Mesodermal cell (in vitro differentiated cells): ENCODE measurements around the gene NBPF10. TPM values are rescaled to one million over a fixed set of nuclear protein-coding genes. Genes with fewer than 3 reads are reported as not detected.
"Not testable (repeated sequence)": the region's sequence is repeated elsewhere in the genome, so short reads cannot be mapped to it uniquely, and the experiment has no call there.

ENCODE experiments used
- H3K27ac ChIP-seq: 2 replicates; pipeline ENCODE4 v1.7.0; 2013; ENCODE audit warnings: mild to moderate bottlenecking, low read depth, low read length, moderate library complexity; ENCODE audit not compliant: severe bottlenecking
- H3K36me3 ChIP-seq: 2 replicates; pipeline ENCODE4 v1.7.1; 2013; ENCODE audit warnings: mild to moderate bottlenecking, low read length, moderate library complexity; ENCODE audit not compliant: control insufficient read depth, insufficient read depth
- H3K4me1 ChIP-seq: one replicate; pipeline ENCODE4 v1.7.1; 2013; ENCODE audit warnings: mild to moderate bottlenecking, low read length; ENCODE audit not compliant: insufficient read depth, control insufficient read depth, poor library complexity, severe bottlenecking
- H3K4me3 ChIP-seq: 2 replicates; pipeline ENCODE4 v1.7.0; 2013; ENCODE audit warnings: low read length, control low read depth, mild to moderate bottlenecking; ENCODE audit not compliant: insufficient read depth, poor library complexity, severe bottlenecking; ENCODE audit errors: extremely low read depth
- H3K9me3 ChIP-seq: 2 replicates; pipeline ENCODE4 v1.7.1; 2013; ENCODE audit warnings: mild to moderate bottlenecking, low read length, moderate library complexity; ENCODE audit not compliant: control insufficient read depth
- WGBS, 2 experiments: methylation state at CpG; one replicate each; pipeline ENCODE4 v1.1.5; 2013; ENCODE audit warnings: missing lambda C conversion rate in 2 of 2; ENCODE audit not compliant: insufficient coverage in 2 of 2; 5-methylcytosine and 5-hydroxymethylcytosine counted together
- polyA plus RNA-seq, 2 experiments: library from polyadenylated mRNA; stranded (reverse); fragments of 50-300 nt; gene quantifications; one replicate each; pipeline ENCODE4 v1.2.3, GENCODE V29; 2013

NBPF10 gene, protein sequence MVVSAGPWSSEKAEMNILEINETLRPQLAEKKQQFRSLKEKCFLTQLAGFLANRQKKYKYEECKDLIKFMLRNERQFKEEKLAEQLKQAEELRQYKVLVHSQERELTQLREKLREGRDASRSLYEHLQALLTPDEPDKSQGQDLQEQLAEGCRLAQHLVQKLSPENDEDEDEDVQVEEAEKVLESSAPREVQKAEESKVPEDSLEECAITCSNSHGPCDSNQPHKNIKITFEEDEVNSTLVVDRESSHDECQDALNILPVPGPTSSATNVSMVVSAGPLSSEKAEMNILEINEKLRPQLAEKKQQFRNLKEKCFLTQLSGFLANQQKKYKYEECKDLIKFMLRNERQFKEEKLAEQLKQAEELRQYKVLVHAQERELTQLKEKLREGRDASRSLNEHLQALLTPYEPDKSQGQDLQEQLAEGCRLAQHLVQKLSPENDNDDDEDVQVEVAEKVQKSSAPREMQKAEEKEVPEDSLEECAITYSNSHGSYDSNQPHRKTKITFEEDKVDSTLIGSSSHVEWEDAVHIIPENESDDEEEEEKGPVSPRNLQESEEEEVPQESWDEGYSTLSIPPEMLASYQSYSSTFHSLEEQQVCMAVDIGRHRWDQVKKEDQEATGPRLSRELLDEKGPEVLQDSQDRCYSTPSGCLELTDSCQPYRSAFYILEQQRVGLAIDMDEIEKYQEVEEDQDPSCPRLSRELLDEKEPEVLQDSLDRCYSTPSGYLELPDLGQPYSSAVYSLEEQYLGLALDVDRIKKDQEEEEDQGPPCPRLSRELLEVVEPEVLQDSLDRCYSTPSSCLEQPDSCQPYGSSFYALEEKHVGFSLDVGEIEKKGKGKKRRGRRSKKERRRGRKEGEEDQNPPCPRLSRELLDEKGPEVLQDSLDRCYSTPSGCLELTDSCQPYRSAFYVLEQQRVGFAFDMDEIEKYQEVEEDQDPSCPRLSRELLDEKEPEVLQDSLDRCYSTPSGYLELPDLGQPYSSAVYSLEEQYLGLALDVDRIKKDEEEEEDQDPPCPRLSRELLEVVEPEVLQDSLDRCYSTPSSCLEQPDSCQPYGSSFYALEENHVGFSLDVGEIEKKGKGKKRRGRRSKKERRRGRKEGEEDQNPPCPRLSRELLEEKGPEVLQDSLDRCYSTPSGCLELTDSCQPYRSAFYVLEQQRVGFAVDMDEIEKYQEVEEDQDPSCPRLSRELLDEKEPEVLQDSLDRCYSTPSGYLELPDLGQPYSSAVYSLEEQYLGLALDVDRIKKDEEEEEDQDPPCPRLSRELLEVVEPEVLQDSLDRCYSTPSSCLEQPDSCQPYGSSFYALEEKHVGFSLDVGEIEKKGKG (N-terminal part only)
- 0.59 TPM for polyA plus RNA-seq (2013, experiment 1 of 2)
- polyA plus RNA-seq (2013, experiment 2 of 2) = 0.30 TPM

DNA sequence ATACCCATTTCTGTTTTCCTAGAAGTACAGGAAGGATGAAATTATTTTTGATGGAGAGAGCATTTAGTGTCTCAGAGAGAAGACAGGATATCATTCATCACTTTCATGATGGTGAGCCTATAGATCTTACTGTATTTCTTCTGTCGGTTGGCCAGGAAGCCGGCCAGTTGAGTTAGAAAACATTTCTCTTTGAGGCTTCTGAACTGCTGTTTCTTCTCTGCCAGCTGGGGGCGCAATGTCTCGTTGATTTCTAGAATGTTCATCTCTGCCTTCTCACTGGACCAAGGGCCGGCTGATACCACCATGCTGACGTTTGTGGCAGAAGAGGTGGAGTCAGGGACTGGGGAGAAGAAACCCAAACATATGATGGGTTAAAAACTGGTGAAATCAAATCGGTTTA, at the start of gene NBPF10:
NBPF10 (minus strand) TSS at position 340 of the 400 bp plus-strand sequence; CDS start at position 305, 35 bp downstream.
- not testable (repeated sequence) for H3K4me1 ChIP-seq, H3K27ac ChIP-seq, H3K9me3 ChIP-seq, H3K36me3 ChIP-seq, H3K4me3 ChIP-seq
- WGBS, 2 experiments = no CpG with 5 or more reads among the region's 7 CpGs

DNA sequence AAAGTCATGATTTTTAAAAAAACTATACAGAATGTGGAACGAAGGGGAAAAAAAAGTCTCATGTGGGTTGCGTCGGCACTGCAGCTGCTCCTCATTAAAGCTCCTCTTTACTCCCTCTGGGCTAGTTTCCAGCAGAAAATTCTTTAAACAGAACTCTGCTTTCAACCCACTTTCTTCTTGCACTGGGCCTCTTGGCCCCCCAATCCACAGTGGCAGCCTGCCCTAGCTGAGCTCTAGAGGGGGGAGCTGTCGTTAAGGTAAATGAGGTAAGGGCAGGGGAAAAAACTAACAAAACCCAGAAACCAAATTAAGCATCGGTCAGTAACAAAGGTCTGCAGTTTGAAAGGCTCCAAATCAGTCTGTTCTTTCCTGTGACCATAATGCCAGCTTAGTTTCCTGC, 29.9 kb upstream of the NBPF10 start:
- H3K9me3 ChIP-seq, H3K4me3 ChIP-seq, H3K36me3 ChIP-seq, H3K4me1 ChIP-seq, H3K27ac ChIP-seq: not testable (repeated sequence)
- WGBS, 2 experiments = no CpG with 5 or more reads among the region's 5 CpGs

DNA sequence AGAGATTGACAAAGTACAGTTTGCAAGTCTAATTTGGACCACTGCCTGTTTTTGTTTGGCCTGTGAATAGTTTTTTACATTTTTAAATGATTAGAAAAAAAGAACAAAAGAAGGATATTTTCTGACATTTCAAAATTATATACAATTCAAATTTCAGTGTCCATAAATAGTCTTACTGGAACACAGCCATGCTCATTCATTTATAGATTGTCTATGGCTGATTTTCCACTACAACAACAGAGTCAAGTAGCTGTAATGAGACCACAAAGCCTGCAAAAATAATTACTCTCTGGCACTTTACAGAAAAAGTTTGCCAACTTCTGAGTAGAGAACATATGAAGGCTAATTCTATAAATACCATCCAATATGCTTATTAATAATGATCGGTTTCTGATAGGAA, 23.1 kb upstream of the NBPF10 start:
- not testable (repeated sequence) for H3K9me3 ChIP-seq, H3K4me1 ChIP-seq, H3K27ac ChIP-seq, H3K36me3 ChIP-seq, H3K4me3 ChIP-seq
- WGBS, 2 experiments = no CpG with 5 or more reads among the region's 1 CpG

DNA sequence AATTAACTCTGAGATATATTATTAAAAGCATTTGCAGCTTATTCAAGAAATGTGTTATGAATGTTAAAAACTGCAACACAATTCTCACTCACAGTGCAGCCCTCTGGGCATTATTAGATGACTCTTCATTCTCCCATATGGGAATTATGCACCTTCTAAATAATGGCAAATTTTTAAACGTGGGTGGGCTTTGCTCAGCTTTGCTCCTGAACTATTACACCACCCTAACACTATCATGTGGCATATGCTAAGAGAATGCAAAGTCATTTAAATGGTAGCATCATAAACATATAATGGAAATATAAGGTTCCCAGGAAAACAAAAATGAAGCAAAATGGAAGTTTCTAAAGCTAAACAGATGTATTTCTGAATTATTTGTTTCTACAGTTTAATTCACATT, 22.7 kb upstream of the NBPF10 start:
- H3K9me3 ChIP-seq, H3K4me3 ChIP-seq: not testable (repeated sequence)
- WGBS, 2 experiments = no CpG with 5 or more reads among the region's 1 CpG

More for the DNA sequence above, 22.7 kb upstream of the NBPF10 start:
- not testable (repeated sequence) for H3K36me3 ChIP-seq, H3K27ac ChIP-seq, H3K4me1 ChIP-seq
